Hematopoietic multipotent progenitor cell treated with erythropoietin and hydrocortisone succinate and interleukin-3 and kit ligand, for 4 days (in vitro differentiated cells): ENCODE measurements around the gene FKBP1A.
"Not testable (repeated sequence)": the region's sequence is repeated elsewhere in the genome, so short reads cannot be mapped to it uniquely, and the experiment has no call there.

Experiments used
- DNase-seq: peaks from one replicate; pipeline ENCODE4 v3.0.0-alpha.2; 2015

FKBP1A gene

GRCh38 chr20:1415667-1416468 lies 23.0 kb upstream of the FKBP1A start:
- no peak for DNase-seq

DNA sequence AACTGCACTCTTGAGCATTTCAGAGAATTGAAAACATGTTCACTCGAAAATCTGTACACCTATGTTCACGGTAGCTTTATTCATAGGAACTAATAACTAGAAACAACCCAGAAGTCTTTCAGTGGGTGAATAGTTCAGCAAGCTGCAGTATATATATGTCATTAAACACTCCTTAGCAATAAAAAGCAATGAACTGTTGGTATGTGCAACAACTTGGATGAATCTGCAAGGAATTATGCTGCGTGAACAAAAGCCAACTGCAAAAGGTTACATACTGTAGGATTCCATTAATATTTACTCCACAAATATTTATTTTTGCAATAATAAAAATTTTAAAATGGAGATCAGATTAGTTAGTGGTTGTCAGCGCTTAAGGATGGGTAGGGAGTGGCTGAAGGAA lies 22.1 kb upstream of the FKBP1A start:
- no peak for DNase-seq

DNA sequence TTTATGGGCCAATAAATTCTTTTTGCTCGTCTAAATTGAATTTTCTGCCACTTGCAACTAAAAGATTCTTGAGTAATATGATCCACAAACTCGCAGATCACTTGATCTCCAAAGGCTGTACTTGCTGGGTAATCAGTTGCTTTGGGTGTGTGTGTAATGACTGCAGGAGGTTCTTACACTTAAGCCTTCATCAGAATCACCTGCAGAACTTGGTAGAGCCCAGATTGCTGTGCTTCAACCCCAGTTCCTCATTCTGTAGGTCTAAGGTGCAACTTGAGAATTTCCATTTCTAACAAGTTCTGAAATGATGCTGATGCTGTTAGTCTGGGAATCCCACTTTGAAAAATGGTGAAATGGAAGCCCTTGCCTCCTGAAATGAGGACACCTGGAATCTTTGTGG lies 12.9 kb upstream of the FKBP1A start:
- no peak for DNase-seq

DNA sequence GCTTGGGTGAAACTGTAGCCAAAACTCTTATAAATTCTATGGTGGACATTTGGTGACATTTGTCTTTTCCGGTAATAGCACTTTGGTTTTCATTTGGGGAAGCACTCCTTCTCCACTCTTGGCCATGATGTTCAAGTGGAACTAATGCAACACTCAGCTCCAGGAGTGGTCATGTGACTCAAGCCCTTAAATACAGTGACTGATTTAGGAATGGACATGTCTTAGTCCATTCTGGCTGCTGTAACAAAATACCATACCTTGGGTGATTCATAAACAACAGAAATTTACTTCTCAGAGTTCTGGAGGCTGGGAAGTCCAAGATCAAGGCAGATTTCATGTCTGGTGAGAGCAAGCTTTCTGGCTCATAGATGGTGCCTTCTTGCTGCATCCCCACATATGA lies 10.8 kb upstream of the FKBP1A start:
- DNase-seq: no peak

DNA sequence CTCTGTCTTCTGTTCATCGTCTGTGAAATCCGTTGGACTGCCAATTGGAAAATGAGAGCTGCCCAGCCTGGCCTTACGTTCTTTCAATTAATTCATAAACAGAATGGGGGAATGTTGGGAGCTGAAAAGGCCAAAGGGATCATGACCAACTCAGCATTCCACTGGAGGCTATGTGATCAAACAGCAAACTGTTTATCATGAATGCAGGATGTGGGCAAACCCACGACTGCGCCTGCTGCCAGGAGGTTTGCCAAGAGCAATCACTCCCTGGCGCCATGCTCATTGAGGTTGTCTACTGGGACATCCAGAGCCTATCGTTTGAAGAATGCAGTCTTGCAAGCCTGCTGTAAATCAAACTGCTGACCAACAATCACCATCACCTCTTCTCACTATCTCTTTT lies 9.3 kb upstream of the FKBP1A start:
- DNase-seq: peak; percentile 52

DNA sequence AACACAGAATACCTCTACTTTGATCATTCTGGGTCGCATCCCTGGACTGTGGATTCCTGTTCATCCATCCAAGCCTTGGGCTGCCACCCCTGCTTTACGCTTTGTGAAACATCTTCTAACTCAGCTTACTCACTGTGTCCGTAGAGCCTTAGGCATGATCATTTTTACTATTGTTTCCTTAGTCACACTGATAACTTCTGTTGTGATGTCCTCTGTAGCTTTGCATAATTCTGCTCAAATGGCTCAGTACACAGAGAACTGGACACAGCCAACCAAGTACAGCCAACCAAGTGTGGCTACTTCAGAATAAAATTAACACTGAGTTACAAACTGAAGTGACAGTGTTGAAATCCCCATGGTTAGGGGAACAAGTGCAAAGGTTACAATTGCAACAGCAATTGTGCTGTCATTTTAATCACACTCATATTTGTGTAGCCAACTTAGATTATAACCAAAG lies 8.6 kb upstream of the FKBP1A start:
- DNase-seq: no peak

GRCh38 chr20:1399678-1400366 lies 7.0 kb upstream of the FKBP1A start:
- not testable (repeated sequence) for DNase-seq

GRCh38 chr20:1398185-1398584 lies 5.3 kb upstream of the FKBP1A start:
- DNase-seq: not testable (repeated sequence)

- peak; percentile 42 for DNase-seq
These were observed 4.9 kb upstream of the FKBP1A start for GRCh38 chr20:1397710-1398109.

DNA sequence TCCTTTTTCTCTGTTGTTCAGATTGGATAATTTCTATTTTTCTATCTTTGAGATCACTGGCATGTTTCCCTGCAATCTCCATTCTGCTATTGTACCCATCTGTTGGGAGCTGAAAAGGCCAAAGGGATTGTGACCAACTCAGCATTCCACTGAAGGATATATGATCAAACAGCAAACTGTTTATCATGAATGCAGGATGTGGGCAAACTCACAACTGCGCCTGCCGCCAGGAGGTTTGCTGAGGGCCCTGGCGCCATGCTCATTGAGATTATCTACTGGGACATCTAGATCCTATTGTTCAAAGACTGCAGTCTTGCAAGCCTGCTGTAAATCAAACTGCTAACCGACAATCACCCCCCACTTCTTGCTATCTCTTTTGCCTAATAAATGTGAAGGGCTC lies 3.8 kb upstream of the FKBP1A start:
- no peak for DNase-seq

- no peak for DNase-seq
These were observed 3.4 kb upstream of the FKBP1A start for GRCh38 chr20:1396264-1396663.

- DNase-seq: no peak
These were observed 1.8 kb upstream of the FKBP1A start for GRCh38 chr20:1394686-1395085.

- DNase-seq: no peak
These were observed 641 bp upstream of the FKBP1A start for GRCh38 chr20:1393507-1393882.

- peak; percentile 62 for DNase-seq
These were observed 486 bp downstream of the FKBP1A start for GRCh38 chr20:1392443-1392692.

- DNase-seq: peak; percentile 58
These were observed 1.0 kb downstream of the FKBP1A start for GRCh38 chr20:1391640-1392442.

DNA sequence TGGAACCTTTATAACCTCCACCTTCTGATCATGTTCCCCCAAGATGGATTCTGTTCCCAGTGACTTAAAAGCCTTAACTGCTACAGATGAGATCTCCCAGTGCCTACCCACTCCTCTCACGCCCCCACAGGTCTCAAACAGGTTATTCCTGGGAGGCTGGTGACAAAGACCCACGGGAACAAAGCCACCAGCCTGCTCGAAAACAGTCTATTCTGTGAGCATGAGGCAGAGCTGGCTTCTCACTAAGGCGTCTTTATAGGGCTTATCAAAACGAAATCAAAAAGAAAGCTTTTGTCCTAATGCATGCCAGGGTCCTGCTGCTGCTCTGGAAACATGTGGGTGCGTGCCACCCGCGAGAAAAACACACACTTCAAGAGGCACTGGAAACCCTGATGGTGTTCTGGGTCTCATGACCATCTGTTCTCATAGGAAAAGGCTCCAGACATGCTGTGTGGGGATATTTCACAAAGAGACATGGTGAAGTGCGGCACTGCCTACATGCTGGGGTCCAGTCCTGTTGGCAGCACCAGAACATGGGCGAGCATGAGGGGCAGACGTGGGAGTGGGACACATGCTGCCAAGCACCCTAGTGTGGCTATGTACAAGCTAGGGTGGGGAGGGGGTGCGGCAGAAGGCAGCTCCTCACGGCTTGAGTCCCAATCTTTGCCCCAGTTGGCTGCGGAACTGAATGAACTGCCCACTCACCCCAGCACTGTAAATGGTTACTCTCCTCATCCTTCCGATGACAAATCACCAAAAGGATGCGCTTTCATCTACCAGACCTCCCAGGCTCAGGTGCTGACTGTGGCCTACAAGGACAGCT lies 2.1 kb downstream of the FKBP1A start:
- no peak for DNase-seq

GRCh38 chr20:1389703-1390580 lies 2.9 kb downstream of the FKBP1A start:
- no peak for DNase-seq

DNA sequence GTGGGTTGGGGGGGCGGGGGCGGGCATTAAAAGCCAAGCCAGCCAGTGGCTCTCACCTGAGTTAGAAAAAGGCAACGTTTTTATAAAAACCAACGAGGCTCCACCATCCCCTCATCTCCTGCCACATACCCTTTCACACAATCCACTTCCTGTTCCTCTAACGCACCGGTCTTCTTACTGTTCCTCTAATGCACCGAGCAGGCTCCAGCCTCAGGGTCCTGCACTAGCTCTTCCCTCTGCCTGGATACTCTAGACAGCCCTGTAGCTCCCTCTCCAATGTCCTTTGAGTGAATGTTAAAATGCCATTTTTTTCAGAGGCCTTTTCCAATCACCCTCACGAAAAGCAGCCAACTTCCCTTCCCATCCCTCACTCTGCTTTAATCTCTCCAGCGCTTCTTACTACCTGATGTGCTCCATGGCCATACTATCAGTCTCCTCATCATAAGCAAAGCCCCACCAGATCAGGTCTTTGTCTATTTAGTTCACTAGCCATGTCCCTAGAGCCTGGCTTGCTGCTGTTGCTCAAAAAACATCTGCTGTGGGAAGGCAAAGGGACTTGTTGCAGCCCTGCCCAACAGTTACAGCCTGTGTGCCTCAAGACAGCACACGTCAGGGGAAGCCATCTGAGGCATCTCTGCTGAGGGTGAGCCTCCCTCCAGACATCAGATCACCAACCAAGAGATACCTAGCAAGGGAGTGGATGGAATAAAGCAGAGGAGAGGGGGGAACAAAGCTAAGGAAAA lies 3.9 kb downstream of the FKBP1A start:
- DNase-seq: peak; percentile 67

GRCh38 chr20:1388253-1388652 lies 4.6 kb downstream of the FKBP1A start:
- DNase-seq: no peak

DNA sequence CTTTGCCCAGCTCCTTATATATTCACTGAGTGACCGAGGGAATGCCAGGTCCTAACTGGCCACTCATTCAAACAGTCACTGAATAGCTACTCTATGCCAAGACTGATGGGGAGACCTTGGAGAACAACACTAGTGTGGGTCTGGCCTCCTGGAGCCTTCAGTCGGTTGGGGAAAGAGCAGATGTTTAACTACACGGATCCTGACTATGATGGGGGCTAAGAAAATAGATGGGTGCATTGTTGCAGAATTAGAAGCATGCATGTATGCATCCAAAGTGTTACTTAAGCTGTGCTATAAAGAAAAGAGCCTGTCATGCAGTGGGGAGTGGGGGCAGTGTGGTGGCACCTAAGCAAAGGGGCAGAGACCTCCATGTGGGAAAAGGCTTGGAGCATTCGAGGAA lies 6.5 kb downstream of the FKBP1A start:
- DNase-seq: no peak
